ACC112 (cell line): ENCODE measurements around the gene GRK4.
"Not testable (repeated sequence)": the region's sequence is repeated elsewhere in the genome, so short reads cannot be mapped to it uniquely, and the experiment has no call there.

Experiments
- H2AFZ ChIP-seq: fragments of 200-600 bp; sonication (generic); one replicate; pipeline ENCODE4 v1.6.0; 2017; ENCODE audit warnings: antibody characterized with exemption, low read length; ENCODE audit not compliant: unreplicated experiment
- H3K27ac ChIP-seq: fragments of 200-600 bp; sonication (generic); 2 replicates; pipeline ENCODE4 v1.5.1; 2014; ENCODE audit warnings: low read depth, mild to moderate bottlenecking, antibody characterized with exemption, low read length, moderate library complexity
- H3K27me3 ChIP-seq: fragments of 200-600 bp; sonication (generic); 2 replicates; pipeline ENCODE4 v1.6.1; 2014; ENCODE audit warnings: mild to moderate bottlenecking, antibody characterized with exemption, low read length, moderate library complexity, mixed read lengths; ENCODE audit not compliant: insufficient read depth
- H3K36me3 ChIP-seq: fragments of 200-600 bp; sonication (generic); 2 replicates; pipeline ENCODE4 v1.6.1; 2016; ENCODE audit warnings: mild to moderate bottlenecking, antibody characterized with exemption, low read length, moderate library complexity, mixed read lengths; ENCODE audit not compliant: insufficient read depth
- H3K4me1 ChIP-seq: fragments of 200-600 bp; sonication (generic); one replicate; pipeline ENCODE4 v1.6.1; 2016; ENCODE audit warnings: low read length, mixed read lengths; ENCODE audit not compliant: insufficient read depth, unreplicated experiment, control insufficient read depth
- H3K4me3 ChIP-seq: fragments of 200-600 bp; sonication (generic); 2 replicates; pipeline ENCODE4 v1.5.1; 2014; ENCODE audit warnings: mild to moderate bottlenecking, low read depth, low read length
- H3K79me2 ChIP-seq: fragments of 200-600 bp; sonication (generic); one replicate; pipeline ENCODE4 v1.6.0; 2016; ENCODE audit warnings: low read length; ENCODE audit not compliant: control insufficient read depth, unreplicated experiment, insufficient read depth

GRK4 gene

GRCh38 chr4:3042226-3042625, 78.9 kb downstream of the GRK4 start:
- no peaks in the 10 kb centered on the region for H3K27me3 ChIP-seq

GRCh38 chr4:3043282-3044020, 80.1 kb downstream of the GRK4 start:
- Histone ChIP-seq H3K27me3 (no peaks in the 10 kb centered on the region), H2AFZ (no peak overlapping the region), H3K27ac (no peak overlapping the region), H3K79me2 (peaks cover 5% of the 10 kb centered on the region), H3K36me3 (no peaks in the 10 kb centered on the region), H3K4me1 (peaks cover 12% of the 10 kb centered on the region), H3K4me3 (no peak overlapping the region)

More at GRCh38 chr4:3042226-3042625, 78.9 kb downstream of the GRK4 start:
- H3K27ac ChIP-seq = no peak overlapping the region
- no peaks in the 10 kb centered on the region for H3K36me3 ChIP-seq
- H2AFZ ChIP-seq = peak overlapping the region; percentile 96
- H3K79me2 ChIP-seq = peaks cover 5% of the 10 kb centered on the region
- peak overlapping the region; percentile 84 for H3K4me3 ChIP-seq
- peaks cover 14% of the 10 kb centered on the region for H3K4me1 ChIP-seq

GRCh38 chr4:3044870-3045819, 81.8 kb downstream of the GRK4 start:
- peaks cover 5% of the 10 kb centered on the region for H3K79me2 ChIP-seq
- H3K27ac ChIP-seq = no peak overlapping the region
- H3K4me1 ChIP-seq = peaks cover 12% of the 10 kb centered on the region
- no peaks in the 10 kb centered on the region for H3K36me3 ChIP-seq
- H3K27me3 ChIP-seq = no peaks in the 10 kb centered on the region
- no peak overlapping the region for H3K4me3 ChIP-seq
- H2AFZ ChIP-seq = no peak overlapping the region

- H3K36me3 ChIP-seq = no peaks in the 10 kb centered on the region
- peaks cover 12% of the 10 kb centered on the region for H3K4me1 ChIP-seq
- no peak overlapping the region for H2AFZ ChIP-seq
- no peak overlapping the region for H3K27ac ChIP-seq
- peaks cover 5% of the 10 kb centered on the region for H3K79me2 ChIP-seq
- H3K4me3 ChIP-seq = no peak overlapping the region
- no peaks in the 10 kb centered on the region for H3K27me3 ChIP-seq
Measured at GRCh38 chr4:3046162-3046561, 82.8 kb downstream of the GRK4 start.

- Histone ChIP-seq H3K27me3 (no peaks in the 10 kb centered on the region), H3K4me1 (peaks cover 12% of the 10 kb centered on the region), H3K27ac (no peak overlapping the region), H3K36me3 (no peaks in the 10 kb centered on the region), H3K79me2 (peaks cover 5% of the 10 kb centered on the region), H3K4me3 (no peak overlapping the region), H2AFZ (no peak overlapping the region)
Measured at GRCh38 chr4:3046623-3047022, 83.3 kb downstream of the GRK4 start.

- Histone ChIP-seq H3K79me2 (no peaks in the 10 kb centered on the region), H3K36me3 (no peaks in the 10 kb centered on the region), H2AFZ (no peak overlapping the region), H3K27ac (no peak overlapping the region), H3K4me3 (no peak overlapping the region), H3K4me1 (peaks cover 6% of the 10 kb centered on the region), H3K27me3 (no peaks in the 10 kb centered on the region)
Measured at GRCh38 chr4:3047464-3048286, 84.3 kb downstream of the GRK4 start.

- not testable (repeated sequence) for H3K36me3 ChIP-seq, H3K4me1 ChIP-seq, H3K27ac ChIP-seq, H2AFZ ChIP-seq, H3K4me3 ChIP-seq, H3K27me3 ChIP-seq, H3K79me2 ChIP-seq
Measured at GRCh38 chr4:3051141-3051897, 87.9 kb downstream of the GRK4 start.

- H3K4me1 ChIP-seq = no peaks in the 10 kb centered on the region
- H2AFZ ChIP-seq = no peak overlapping the region
- no peaks in the 10 kb centered on the region; the same call in 1 of the 2 replicates for H3K36me3 ChIP-seq
- no peak overlapping the region for H3K27ac ChIP-seq
- no peaks in the 10 kb centered on the region for H3K27me3 ChIP-seq
- no peak overlapping the region for H3K4me3 ChIP-seq
- no peaks in the 10 kb centered on the region for H3K79me2 ChIP-seq
Measured at GRCh38 chr4:3054169-3054759, 90.9 kb downstream of the GRK4 start.

GRCh38 chr4:3059943-3060342, 96.6 kb downstream of the GRK4 start:
- H3K27ac ChIP-seq = no peak overlapping the region
- H3K79me2 ChIP-seq = no peaks in the 10 kb centered on the region

More at GRCh38 chr4:3059943-3060342, 96.6 kb downstream of the GRK4 start:
- Histone ChIP-seq H3K4me1 (no peaks in the 10 kb centered on the region), H2AFZ (no peak overlapping the region), H3K27me3 (no peaks in the 10 kb centered on the region), H3K4me3 (no peak overlapping the region), H3K36me3 (no peaks in the 10 kb centered on the region)
